PC-3 (cell line): ENCODE data around the gene AGAP1. TPM values are rescaled to one million over a fixed set of nuclear protein-coding genes. Genes with fewer than 3 reads are reported as not detected.

Source experiments
- ATAC-seq: fragments of 200-7000 bp; cut with Tn5 transposase; 2 replicates; pipeline ENCODE4 v1.9.1; 2020; ENCODE audit warnings: mild to moderate bottlenecking, moderate library complexity
- BruUV-seq: library from RNA; stranded (reverse); fragments of 400-500 nt; replicated peaks from 2 replicates; lab custom pipeline; 2021; lab: Mats Ljungman, UMichigan
- CTCF ChIA-PET: fragments of 300-600 bp; sonication (Branson Sonifier 250); formaldehyde crosslinking; loops from one replicate; lab custom pipeline; 2022; ENCODE audit warnings: antibody characterized with exemption; lab: Charles Lee
- POLR2A ChIA-PET: fragments of 300-600 bp; sonication (Branson Sonifier 250); formaldehyde crosslinking; loops from one replicate; lab custom pipeline; 2022; ENCODE audit warnings: antibody characterized with exemption; ENCODE audit not compliant: unreplicated experiment; lab: Charles Lee
- DNase-seq: peaks from one replicate; pipeline ENCODE4 v3.0.0-alpha.2; 2015
- H2AFZ ChIP-seq: fragments of 300-600 bp; sonication (generic); 2 replicates; pipeline ENCODE4 v1.6.0; 2016; ENCODE audit warnings: antibody characterized with exemption, low read length
- H3F3A ChIP-seq: fragments of 300-600 bp; sonication (generic); one replicate; pipeline ENCODE4 v1.6.0; 2017; ENCODE audit warnings: antibody characterized with exemption, low read length, control low read depth, mild to moderate bottlenecking; ENCODE audit not compliant: unreplicated experiment
- H3K27ac ChIP-seq: fragments of 300-600 bp; sonication (generic); 2 replicates; pipeline ENCODE4 v1.5.1; 2016; ENCODE audit warnings: mild to moderate bottlenecking, low read length
- H3K27me3 ChIP-seq: fragments of 300-600 bp; sonication (generic); 2 replicates; pipeline ENCODE4 v1.6.1; 2016; ENCODE audit warnings: low read length, mixed read lengths
- H3K36me3 ChIP-seq: fragments of 300-600 bp; sonication (generic); 2 replicates; pipeline ENCODE4 v1.6.1; 2016; ENCODE audit warnings: low read depth, mixed run types, low read length, mixed read lengths
- H3K4me1 ChIP-seq: fragments of 300-600 bp; sonication (generic); 2 replicates; pipeline ENCODE4 v1.5.1; 2016; ENCODE audit warnings: low read length; ENCODE audit not compliant: insufficient read depth
- H3K4me2 ChIP-seq: fragments of 300-600 bp; sonication (generic); 2 replicates; pipeline ENCODE4 v1.6.0; 2016; ENCODE audit warnings: low read length
- H3K4me3 ChIP-seq: fragments of 300-600 bp; sonication (generic); 2 replicates; pipeline ENCODE4 v1.5.1; 2016; ENCODE audit warnings: mild to moderate bottlenecking, low read length, mixed read lengths
- H3K79me2 ChIP-seq: fragments of 300-600 bp; sonication (generic); 2 replicates; pipeline ENCODE4 v1.6.1; 2017; ENCODE audit warnings: low read length, mixed read lengths
- H3K9ac ChIP-seq: fragments of 300-600 bp; sonication (generic); 2 replicates; pipeline ENCODE4 v1.6.0; 2016; ENCODE audit warnings: mild to moderate bottlenecking, low read length
- H3K9me2 ChIP-seq: fragments of 300-600 bp; sonication (generic); replicated peaks from 2 replicates; pipeline ENCODE4 v1.6.1; 2016; ENCODE audit warnings: mixed run types, low read length, mixed read lengths
- H3K9me3 ChIP-seq: fragments of 300-600 bp; sonication (generic); 2 replicates; pipeline ENCODE4 v1.6.1; 2016; ENCODE audit warnings: low read length, mixed read lengths
- H4K20me1 ChIP-seq: fragments of 300-600 bp; sonication (generic); 2 replicates; pipeline ENCODE4 v1.6.1; 2016; ENCODE audit warnings: low read length, mixed read lengths
- CTCF ChIP-seq: fragments of 300-600 bp; sonication (generic); conservative IDR thresholded peaks from 2 replicates; pipeline ENCODE4 v1.5.1; 2017; ENCODE audit warnings: antibody characterized with exemption, low read depth, mild to moderate bottlenecking, low read length
- EZH2 ChIP-seq: fragments of 300-600 bp; sonication (generic); IDR thresholded peaks from one replicate; pipeline ENCODE4 v1.6.1; 2017; ENCODE audit warnings: antibody characterized with exemption, mild to moderate bottlenecking, low read length; ENCODE audit not compliant: unreplicated experiment
- EZH2phosphoT487 ChIP-seq: fragments of 300-600 bp; sonication (generic); IDR thresholded peaks from 2 replicates; pipeline ENCODE4 v1.6.1; 2018; ENCODE audit warnings: mild to moderate bottlenecking, antibody characterized with exemption, low read length, borderline replicate concordance
- intact Hi-C: fragments of 100-400 bp; cut with micrococcal nuclease; formaldehyde crosslinking; loops from 2 replicates; pipeline ENCODE4 v1.9.0; 2023
- total RNA-seq: library from RNA; depleted of rRNA; stranded (reverse); fragments of >200 nt; gene quantifications from 2 replicates; pipeline ENCODE4 v1.2.3, GENCODE V29; 2014

Gene AGAP1
- total RNA-seq, 1 experiment from 2014 or later, result 31.0 TPM

- H3K9me3 ChIP-seq, result no peaks in the 10 kb centered on the region
- BruUV-seq, result no TSS peak
- H3F3A ChIP-seq, result no peaks in the 10 kb centered on the region
- H3K9ac ChIP-seq, result no peak overlapping the region
- no peak for TF ChIP-seq EZH2
- TF ChIP-seq CTCF, result no peak
- no peak for TF ChIP-seq EZH2phosphoT487
- no peak overlapping the region for H3K4me3 ChIP-seq
- no peaks in the 10 kb centered on the region for H3K9me2 ChIP-seq
- ChIA-PET CTCF (no interaction called here), POLR2A (no interaction called here)
- no peak overlapping the region for H3K27ac ChIP-seq
- H3K4me1 ChIP-seq, result no peaks in the 10 kb centered on the region
- intact Hi-C loops, result no loop called here
- H4K20me1 ChIP-seq, result no peaks in the 10 kb centered on the region
- H3K79me2 ChIP-seq, result no peaks in the 10 kb centered on the region
- DNase-seq, result no peak
- no peak overlapping the region for H2AFZ ChIP-seq
- H3K36me3 ChIP-seq, result no peaks in the 10 kb centered on the region
- no peaks in the 10 kb centered on the region for H3K27me3 ChIP-seq
- no peak overlapping the region for H3K4me2 ChIP-seq
- no peak for ATAC-seq
Observed at GRCh38 chr2:235733761-235734160, 239.9 kb downstream of the AGAP1 start.

GRCh38 chr2:235734168-235734567 lies 240.3 kb downstream of the AGAP1 start:
- Histone ChIP-seq H3K27me3 (no peaks in the 10 kb centered on the region), H3F3A (no peaks in the 10 kb centered on the region), H4K20me1 (no peaks in the 10 kb centered on the region), H3K4me1 (no peaks in the 10 kb centered on the region), H3K9me2 (no peaks in the 10 kb centered on the region), H3K79me2 (no peaks in the 10 kb centered on the region), H3K36me3 (no peaks in the 10 kb centered on the region), H3K9ac (no peak overlapping the region), H2AFZ (no peak overlapping the region), H3K4me2 (no peak overlapping the region), H3K4me3 (no peak overlapping the region), H3K27ac (no peak overlapping the region), H3K9me3 (no peaks in the 10 kb centered on the region)
- no peak for DNase-seq
- intact Hi-C loops, result no loop called here
- BruUV-seq, result no TSS peak
- ATAC-seq, result no peak
- TF ChIP-seq EZH2phosphoT487 (no peak), EZH2 (no peak), CTCF (no peak)
- ChIA-PET CTCF (no interaction called here), POLR2A (no interaction called here)

GRCh38 chr2:235734688-235735231 lies 240.9 kb downstream of the AGAP1 start:
- DNase-seq (no peak), ATAC-seq (no peak)
- H3K27ac ChIP-seq, result no peak overlapping the region
- BruUV-seq, result no TSS peak
- no peaks in the 10 kb centered on the region for H3K79me2 ChIP-seq
- H3F3A ChIP-seq, result no peaks in the 10 kb centered on the region
- no peak for TF ChIP-seq CTCF
- TF ChIP-seq EZH2, result no peak
- TF ChIP-seq EZH2phosphoT487, result no peak
- no peaks in the 10 kb centered on the region for H3K9me2 ChIP-seq
- no peak overlapping the region for H3K4me2 ChIP-seq
- H3K36me3 ChIP-seq, result no peaks in the 10 kb centered on the region
- CTCF ChIA-PET, result no interaction called here
- no peaks in the 10 kb centered on the region for H3K27me3 ChIP-seq
- no peak overlapping the region for H3K4me3 ChIP-seq
- no peaks in the 10 kb centered on the region for H3K9me3 ChIP-seq
- intact Hi-C loops, result no loop called here
- no peak overlapping the region for H3K9ac ChIP-seq
- H4K20me1 ChIP-seq, result no peaks in the 10 kb centered on the region
- H3K4me1 ChIP-seq, result no peaks in the 10 kb centered on the region
- POLR2A ChIA-PET, result no interaction called here
- no peak overlapping the region for H2AFZ ChIP-seq
